UCSD-AML1 (cell line): ENCODE results near the gene DNAH12.

Source experiments
- DNase-seq: peaks from one replicate; lab custom pipeline; 2025; ENCODE audit not compliant: unreplicated experiment; lab: John Stamatoyannopoulos, UW

Gene DNAH12

GRCh38 chr3:57252404-57252803 is 291.7 kb downstream of the DNAH12 start:
- DNase-seq, result no peak

GRCh38 chr3:57244946-57245345 is 299.2 kb downstream of the DNAH12 start:
- DNase-seq, result no peak
